Activated gamma-delta T cell treated with Interleukin-2 at 50 U/mL for 16 hours (primary cell): ENCODE data around the gene RABGAP1L.
"Not testable (repeated sequence)": the region's sequence is repeated elsewhere in the genome, so short reads cannot be mapped to it uniquely, and the experiment has no call there.

ENCODE experiments used
- DNase-seq: peaks from one replicate; pipeline ENCODE4 v3.0.0-alpha.2; 2020

RABGAP1L gene

DNA sequence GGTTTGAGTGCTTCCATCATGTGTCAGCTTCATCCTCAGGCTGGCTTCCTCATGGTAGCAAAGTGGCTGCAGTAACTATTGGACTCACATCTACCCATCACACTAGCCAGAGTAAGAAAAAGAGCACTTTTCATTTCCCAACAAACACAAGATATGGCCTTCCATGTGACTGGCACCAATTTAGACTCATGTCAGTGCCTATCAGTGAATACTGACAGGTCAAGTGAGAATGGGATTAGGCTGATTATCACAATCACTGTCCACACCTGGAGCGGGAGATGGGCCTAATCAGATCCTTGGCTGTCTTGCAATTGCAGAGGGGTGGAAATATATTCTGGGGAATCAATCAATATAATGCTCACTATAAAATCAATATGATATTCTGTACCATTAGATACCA, 2.9 kb upstream of the RABGAP1L start:
- no peak for DNase-seq

DNA sequence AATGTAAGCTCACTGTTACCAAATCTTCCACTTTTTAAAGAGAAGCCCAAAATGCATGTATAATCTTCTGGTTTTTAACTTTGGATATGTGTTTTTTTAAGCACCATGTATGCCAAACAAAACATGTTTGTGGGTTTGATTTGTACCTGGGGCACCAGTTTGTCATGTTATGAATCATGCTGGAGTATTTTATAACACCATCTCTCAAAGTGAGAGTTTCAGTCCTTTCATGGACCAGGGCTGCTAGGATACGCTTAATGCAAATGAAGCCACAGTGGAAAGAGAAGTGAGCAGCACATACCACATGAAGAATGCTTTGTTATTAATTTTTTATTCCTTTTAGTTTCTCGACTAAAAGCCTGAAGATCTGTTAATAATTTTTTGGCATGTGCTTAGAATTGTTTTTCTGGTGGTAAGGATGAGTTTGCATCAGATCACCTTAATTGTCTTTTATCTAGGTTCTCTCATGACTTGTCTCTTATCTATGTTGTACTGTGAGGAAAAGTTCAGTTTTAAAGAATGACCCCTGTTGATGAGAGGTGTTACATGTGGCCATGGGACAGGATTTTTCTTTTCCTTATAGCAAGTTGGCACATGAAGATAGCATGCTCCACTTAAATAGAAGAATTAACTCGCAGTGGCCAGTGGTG, 2.0 kb upstream of the RABGAP1L start:
- no peak for DNase-seq

DNA sequence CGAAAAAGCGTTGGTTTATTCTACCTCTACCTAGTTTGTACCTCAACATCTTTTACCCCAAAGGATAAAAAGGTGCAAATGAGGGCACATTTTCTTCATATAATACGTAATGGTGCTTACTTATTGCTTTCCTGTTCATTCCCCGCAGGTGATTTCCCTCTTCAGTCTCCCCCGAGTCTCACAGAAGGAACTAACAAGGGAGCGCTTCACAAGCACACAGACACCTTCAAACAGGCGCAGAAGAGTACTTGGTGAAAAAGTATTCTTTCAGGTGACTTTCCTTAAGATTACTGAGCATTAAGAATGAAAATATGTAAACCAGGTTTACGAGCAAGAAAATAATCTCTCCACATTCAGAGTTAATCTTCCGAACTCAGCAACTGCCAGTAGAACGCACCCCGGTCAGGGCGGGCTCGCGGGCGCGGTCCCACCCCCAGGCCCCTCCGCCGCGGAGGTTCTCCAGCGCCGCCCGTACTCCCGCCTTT, 511 bp upstream of the RABGAP1L start:
- DNase-seq = peak; percentile 12

DNA sequence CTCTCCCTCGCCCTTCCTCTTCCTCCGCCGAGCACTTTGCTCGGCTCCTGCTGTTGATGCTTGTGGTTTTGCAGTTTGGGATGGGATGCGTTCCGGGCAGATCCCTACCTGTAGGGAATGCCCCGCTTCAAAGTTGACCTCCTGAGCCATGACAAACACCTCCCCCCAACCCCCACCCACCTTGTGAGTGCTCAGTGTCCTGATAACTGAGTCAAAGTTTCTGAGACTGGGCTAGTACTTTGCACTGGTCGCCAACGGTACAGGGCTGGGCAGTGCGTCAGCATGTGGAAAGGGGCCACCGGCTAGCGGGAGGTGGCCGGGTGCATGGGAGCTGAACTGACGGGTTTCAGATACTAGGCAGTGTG, 771 bp downstream of the RABGAP1L start:
- DNase-seq = peak; percentile 16

DNA sequence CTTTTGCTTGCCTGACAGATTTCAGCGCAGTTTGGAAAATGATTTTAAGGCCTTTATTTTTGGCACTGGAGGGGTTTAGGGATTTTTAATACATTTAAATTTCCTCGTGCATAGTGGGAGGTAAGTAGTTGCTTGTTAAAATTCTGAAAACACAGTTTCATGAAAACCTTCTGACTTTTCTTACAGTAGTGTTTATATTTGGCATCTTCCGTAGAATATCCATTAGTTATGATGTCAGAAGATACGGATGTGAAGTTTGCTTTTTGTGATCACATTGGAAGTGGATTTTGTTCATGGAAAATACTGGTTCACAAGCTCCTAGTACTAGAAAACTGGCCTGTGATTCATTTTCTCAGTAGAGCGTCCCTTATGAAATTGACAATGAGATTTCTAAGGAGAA, 1.3 kb downstream of the RABGAP1L start:
- DNase-seq = no peak

DNA sequence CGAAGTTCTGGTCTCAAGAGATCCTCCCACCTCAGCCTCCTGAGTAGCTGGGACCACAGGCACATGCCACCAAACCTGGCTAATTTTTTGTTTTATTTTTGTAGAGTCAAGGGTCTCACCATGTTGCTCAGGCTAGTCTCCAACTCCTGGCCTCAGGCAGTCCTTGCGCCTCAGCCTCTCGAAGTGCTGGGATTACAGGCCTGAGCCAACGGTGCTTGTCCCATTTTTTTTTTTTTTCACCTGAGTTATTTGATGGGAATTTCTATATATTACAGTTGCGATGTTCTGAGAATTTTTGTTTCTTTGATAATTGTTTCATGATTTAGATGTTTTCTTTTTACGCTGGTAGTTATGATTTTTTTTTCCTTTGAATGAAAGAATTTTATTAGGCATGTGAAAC, 2.5 kb downstream of the RABGAP1L start:
- DNase-seq = no peak

DNA sequence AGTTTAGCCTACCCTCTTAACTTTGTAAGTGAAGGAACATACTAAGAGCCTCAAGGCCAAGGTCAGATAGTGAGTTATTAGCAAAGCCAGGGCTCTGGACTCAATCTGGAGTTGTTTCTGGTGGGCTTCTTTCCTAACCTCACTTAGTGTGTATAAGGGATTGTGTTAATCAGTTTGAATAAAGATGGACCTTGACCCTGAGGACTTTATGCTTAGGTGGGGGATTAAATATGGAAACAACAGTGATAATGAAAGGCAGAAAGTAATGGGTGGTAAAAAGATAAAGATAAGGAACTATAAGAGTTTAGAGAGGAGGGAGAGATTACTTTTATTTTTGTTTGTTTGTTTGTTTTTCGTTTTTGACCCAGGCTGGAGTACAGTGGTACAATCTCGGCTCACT, 5.5 kb downstream of the RABGAP1L start:
- DNase-seq = no peak

DNA sequence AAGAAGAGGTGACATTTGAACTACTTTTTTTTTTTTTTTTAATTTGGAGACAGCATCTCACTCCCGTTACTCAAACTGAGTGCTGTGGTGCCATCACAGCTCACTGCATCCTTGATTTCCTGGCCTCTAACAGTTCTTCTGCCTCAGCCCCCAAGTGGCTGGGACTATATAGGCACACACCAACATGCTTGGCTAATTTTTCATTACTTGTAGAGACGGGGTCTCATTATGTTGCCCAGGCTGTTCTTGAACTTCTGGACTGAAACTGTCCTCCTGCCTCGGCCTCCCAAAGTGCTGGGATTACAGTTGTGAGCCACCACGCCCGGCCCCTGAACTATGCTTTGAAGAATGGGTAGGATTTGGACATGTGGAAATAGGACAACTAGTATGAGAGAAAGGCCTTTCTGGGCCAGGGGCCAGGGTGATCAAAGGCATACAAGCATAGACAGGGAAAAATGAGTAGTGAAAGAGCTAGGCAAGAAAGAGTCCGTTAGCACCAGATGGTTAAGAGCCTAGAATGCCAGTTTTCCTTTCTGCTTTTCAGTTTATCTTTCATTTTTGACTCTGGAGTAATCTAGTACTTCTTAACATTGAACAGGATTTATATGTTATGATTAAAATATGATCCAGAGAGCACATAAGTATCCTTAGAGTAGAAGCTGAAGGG, 6.3 kb downstream of the RABGAP1L start:
- no peak for DNase-seq

DNA sequence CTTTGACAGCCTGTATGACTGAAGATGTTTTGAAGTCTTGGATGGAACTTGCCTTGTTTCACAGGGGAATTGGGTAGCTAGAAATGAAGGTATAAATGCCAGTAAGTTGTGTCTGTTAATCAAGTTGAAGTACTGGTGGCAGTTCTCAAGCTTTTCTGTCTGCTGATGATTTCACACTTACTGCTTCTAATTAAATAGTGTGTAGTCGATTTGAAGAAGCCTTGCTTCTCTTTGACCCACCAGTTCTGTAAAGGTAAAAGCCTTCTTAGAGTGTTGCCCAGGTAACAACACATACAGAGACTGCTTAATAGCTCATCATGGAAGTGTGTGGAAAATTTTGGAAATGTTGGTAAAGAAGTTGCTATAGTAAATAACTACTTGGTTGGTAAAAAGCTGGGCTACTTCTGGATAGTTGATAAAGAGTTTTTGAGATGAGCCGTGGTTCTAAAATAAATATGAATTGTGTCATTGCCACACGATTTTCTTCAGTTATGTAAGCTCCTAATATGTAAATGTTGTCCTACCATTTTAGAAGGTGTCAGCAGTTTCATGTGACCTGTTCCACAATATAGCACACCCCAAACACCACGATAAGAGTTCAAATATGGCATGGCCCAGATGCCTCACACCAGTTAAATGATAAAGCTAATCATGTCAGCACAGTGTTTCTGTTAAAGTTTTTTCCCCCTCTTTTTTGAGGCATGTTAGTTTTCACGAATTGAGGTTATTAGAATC, 7.4 kb downstream of the RABGAP1L start:
- DNase-seq = no peak

DNA sequence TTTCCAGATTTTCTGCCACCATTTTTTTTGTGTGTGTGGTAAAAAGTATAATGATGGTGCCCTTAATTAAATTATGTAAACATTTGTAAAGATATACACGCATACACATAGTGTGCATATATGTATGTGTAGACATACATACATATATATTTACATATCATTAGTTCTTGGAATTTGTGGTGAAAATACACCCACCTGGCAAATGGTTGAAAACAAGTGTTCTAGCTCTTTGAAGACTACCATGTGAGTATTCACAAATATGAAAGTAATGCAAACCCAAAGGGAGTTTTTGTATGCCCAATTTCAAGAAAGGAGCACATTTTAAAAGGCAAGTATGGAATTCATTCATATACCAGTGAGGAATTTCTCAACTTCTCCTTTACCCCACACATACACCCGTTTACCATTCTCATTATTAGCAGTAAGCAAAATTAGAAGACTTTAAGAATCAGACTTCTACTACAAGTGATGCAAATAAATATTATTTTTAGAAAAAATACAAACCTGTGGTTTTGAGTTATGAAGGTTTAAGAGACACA, 8.0 kb downstream of the RABGAP1L start:
- DNase-seq = no peak

DNA sequence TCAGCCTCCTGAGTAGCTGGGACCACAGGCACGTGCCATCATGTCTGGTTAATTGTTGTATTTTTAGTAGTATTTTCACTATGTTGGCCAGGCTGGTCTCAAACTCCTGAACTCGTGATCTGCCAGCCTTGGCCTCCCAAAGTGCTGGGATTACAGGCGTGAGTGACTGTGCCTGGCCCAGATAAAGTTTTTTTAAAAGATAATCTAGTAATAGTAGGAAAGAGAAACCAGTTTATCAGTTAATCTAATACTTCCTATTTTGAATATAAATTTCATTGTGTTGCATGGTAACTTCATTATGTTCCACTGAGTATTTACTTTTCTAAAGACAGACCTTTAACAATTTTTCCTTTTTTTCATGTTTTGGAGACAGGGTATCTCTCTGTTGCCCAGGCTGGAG, 10.0 kb downstream of the RABGAP1L start:
- no peak for DNase-seq

DNA sequence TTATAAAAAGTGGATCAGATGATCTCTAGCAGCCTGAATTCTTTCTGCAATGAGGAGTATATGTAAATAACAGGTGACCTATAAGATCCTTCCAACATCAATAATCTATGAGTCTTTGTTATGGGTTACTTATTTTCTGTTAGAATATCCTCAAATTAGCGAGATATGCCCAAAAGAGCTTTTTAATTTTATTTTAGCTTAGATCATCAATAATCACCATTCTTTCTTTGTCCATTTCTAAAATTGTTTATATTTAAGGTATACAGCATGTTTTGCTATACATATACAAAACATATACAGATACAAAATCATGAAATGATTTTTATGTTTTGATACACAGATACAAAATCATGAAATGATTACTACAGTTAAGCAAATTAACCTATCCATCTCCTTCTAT, 11.8 kb downstream of the RABGAP1L start:
- no peak for DNase-seq

DNA sequence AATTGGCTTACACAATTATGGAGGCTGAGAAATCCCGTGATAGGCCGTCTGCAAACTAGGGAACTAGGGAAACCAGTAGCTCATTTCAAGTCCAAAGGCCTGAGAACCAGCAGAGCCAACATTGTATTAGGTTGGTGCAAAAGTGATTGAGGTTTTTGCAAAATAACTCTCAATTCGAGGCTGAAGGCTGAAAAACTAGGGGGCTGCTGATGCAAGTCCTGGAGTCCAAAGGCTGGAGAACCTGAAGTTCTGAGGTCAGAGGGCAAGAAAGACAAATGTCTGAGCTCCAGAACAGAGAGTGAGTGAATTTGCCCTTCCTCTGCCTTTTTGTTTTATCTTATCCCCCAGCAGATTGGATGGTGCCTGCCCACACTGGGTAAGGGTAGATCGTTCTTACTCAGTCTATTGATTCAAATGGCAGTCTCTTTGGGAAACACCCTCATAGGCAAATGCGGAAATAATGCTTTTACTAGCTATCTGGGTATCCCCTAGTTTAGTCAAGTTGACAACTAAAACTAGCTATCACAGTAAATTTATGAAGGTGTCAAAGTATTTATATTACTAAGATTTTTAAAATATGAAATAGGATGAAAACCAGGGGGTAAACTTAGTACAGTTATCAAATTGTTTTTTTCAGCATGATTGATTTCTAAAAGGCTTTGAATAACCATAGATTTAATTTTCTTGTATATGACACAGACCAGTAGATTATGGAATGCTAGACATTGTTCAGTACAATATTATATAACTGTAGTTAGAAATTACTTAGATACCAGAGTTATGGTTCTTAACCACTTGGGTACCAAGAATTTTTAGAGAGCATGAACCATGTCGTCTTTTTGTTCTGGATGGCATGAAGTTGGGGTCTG, 15.4 kb downstream of the RABGAP1L start:
- DNase-seq = no peak

DNA sequence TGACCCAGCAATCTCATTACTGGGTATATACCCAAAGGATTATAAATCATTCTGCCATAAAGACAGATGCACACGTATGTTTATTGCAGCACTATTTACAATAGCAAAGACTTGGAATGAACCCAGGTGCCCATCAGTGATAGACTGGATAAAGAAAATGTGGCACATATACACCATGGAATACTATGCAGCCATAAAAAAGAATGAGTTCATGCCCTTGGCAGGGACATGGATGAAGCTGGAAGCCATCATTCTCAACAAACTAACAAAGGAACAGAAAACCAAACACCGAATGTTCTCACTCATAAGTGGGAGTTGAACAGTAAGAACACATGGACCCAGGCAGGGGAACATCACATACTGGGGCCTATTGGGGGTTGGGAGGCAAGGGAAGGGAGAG, 19.1 kb downstream of the RABGAP1L start:
- DNase-seq = not testable (repeated sequence)

DNA sequence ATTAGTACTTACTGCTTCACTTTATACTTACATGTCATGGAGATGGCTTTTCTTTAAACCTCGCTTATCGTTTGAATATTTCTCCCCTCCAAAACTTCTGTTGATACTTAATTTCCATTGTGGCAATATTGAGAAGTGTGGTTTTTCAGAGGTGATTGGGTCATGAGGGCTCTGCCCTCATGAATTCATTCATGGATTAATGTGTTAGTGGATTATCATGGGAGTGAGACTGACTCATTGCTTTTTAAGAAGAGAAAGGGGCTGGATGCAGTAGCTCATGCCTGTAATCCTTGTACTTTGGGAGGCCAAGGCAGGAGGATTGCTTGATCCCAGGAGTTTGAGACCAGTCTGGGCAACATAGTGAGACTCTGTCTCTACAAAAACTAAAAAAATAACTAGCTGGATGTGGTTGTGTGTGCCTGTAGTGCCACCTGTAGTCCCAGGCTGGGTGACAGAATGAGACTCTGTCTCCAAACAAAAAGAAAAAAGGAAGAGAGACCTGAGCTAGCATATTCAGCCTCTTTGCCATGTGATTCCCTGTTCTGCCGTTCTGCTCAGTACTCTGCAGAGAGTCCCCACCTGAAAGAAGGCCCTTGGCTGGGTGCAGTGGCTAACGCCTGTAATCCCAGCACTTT, 30.2 kb downstream of the RABGAP1L start:
- no peak for DNase-seq

DNA sequence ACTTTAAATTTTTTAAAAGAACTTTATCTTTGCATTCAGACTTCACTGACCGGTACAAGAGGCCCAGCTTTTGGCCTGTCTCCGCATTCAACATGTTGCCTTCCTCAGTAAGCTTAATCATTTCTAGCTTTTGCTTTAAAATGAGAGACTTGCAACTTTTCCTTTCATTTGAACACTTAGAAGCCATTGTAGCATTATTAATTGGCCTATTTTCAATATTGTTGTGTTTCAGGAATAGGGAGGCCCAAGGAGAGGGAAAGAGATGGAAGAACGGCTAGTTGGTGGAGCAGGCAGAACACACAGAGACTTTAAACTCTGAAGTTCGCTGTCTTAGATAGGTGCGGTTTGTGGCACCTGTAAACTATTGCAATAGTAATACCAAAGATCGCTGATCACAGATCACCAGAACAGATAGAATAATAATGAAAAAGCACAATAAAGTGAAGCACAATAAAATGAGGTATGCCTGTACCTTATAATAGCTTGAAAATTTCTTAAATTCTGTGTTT, 31.4 kb downstream of the RABGAP1L start:
- no peak for DNase-seq

DNA sequence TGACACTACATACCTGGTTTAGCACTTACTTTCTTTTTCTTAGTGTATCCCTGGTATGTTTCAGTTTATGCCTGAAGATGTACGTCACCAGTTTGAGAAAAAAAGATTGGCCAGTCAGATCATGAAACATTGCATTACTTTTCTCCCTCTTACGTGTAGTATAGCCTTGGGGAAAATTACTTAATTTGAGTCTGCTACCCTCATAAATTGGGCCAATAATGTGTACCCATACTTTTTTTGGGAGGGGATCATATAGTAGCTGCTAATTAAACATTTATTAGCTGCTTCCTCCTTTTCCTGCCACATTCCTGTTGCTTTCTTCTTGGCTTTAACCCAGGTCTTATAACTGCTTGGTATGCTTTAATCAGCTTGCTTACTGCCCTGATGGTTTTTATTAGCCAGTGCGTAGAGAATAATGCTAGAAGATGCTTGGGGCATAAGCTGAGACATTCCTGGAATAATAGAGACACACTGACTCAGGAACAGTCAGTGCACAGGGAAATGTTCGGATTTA, 32.1 kb downstream of the RABGAP1L start:
- no peak for DNase-seq

DNA sequence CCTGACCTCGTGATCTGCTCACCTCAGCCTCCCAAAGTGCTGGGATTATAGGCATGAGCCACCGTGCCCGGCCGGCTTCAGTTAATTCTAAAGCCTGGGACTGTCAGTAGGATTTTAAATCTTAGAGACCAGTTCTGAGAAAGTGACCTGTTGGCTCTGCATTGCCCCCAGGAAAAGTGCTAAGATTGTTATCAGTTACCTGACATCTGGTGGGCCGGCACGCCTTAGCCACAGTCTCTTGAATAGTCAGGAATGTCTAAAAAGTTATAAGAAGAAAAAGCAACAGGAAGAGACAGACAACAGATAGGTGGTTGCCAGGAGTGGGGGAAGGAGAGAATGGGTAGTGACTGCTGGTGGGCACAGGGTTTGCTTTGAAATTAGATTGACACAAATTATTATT, 35.1 kb downstream of the RABGAP1L start:
- DNase-seq = no peak

DNA sequence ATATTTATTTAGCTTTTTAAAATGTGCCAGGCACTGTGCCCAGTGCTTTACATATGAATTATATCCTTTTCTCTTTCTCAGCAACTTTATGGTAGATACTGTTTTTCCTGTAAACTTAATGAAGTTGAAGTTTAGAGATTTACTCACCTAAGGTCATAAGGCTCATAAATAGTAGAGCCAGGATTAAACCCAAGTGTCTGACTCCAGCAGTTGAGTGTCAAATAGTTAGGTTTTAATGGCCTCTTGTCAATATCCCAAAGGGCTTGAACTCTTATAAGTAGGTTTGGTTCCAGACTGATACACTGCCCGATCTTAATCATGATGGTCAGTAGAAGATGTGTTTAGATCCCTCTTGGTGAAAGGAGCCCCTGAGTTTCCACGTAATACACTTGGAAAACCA, 37.8 kb downstream of the RABGAP1L start:
- no peak for DNase-seq

DNA sequence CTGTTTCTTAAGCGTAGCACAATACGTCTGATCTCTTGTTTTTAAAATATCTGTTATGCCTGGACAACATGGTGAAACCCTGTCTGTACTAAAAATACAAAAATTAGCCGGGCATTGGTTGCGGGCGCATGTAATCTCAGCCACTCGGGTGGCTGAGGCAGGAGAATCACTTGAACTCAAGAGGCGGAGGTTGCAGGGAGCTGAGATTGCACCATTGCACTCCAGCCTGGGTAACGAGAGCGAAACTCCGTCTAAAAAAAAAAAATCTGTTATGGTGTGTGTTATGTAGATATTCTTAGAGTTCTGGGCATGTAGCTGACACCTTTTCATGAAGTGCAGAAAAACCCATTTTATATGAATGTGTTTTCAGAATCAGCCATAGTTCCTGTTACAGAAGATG, 38.2 kb downstream of the RABGAP1L start:
- no peak for DNase-seq

DNA sequence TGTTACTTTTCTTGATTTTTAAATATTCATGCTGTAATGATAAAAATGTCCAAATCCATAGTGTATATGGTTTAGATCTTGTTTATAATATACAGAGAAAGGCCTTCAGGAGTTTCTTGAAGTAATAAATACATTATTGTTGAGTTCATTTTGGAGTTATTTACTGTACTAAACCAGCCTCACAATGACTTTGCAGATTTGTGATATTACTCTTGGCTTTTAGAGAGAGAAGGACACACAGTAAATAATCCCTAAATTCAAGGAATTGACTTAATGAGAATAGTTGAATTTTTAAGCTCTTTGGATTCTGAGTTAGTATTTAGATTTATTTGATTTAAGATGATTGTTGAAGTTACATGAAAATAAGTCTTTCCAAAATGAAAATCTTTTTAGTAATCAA, 38.9 kb downstream of the RABGAP1L start:
- no peak for DNase-seq

DNA sequence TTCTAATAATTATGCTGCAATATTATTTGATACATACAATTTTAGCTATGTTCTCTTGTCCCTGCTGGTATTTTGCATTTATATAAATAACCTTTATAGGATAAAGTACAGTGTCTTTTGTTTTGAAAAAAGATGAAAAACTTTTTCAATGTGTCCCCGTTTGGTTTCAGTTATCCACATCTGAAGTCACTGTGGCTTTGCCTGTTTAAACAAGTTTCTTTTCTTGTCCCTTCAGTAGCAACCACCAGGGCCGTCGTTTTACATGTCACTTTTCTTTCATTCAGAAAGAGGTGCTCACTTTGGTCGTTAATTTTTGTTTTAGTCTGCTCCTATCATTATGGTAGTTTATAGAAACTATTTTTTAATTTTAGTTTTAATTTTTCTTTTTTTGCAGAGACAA, 41.4 kb downstream of the RABGAP1L start:
- DNase-seq = no peak
